GM12878 (cell line): ENCODE data around the gene KIF25. TPM values are rescaled to one million over a fixed set of nuclear protein-coding genes. Genes with fewer than 3 reads are reported as not detected.

Source experiments
- ATAC-seq: fragments of 200-7000 bp; cut with Tn5 transposase; 3 replicates; pipeline ENCODE4 v1.9.1; 2020; ENCODE audit warnings: mild to moderate bottlenecking, moderate library complexity
- BruUV-seq: library from RNA; stranded (reverse); fragments of 400-500 nt; replicated peaks from 2 replicates; lab custom pipeline; 2021; lab: Mats Ljungman, UMichigan
- CTCF ChIA-PET: fragments of 300-600 bp; sonication (Branson Sonifier 250); formaldehyde crosslinking; extraction: SDS; loops from one replicate; lab custom pipeline; 2021; ENCODE audit warnings: inconsistent platforms; lab: Yijun Ruan, JAX
- POLR2A ChIA-PET: fragments of 350-600 bp; formaldehyde crosslinking; extraction: SDS; loops from one replicate; lab custom pipeline; 2021; ENCODE audit warnings: inconsistent platforms; lab: Charles Lee
- RAD21 ChIA-PET: fragments of 300-600 bp; sonication (Branson Sonifier 250); formaldehyde crosslinking; loops from one replicate; lab custom pipeline; 2023; ENCODE audit warnings: antibody characterized with exemption; ENCODE audit not compliant: unreplicated experiment; lab: Charles Lee
- SMC1A ChIA-PET: fragments of 300-600 bp; sonication (Branson Sonifier 250); formaldehyde crosslinking; loops from one replicate; lab custom pipeline; 2023; ENCODE audit not compliant: unreplicated experiment, uncharacterized antibody; lab: Charles Lee
- DNase-seq: peaks from one replicate; pipeline ENCODE4 v3.0.0-alpha.2; 2011; ENCODE audit warnings: low read depth, low spot score
- FAIRE-seq: peaks from 3 replicates; lab custom pipeline; 2011; peaks lifted over from hg19 to GRCh38; lab: Jason Lieb, UNC
- H2AFZ ChIP-seq: 2 replicates; pipeline ENCODE4 v1.6.0; 2011; ENCODE audit warnings: low read depth, low read length, control low read depth; ENCODE audit not compliant: control insufficient read depth
- H3K27ac ChIP-seq: 2 replicates; pipeline ENCODE4 v1.5.1; 2011; ENCODE audit warnings: control low read depth; ENCODE audit not compliant: control insufficient read depth, insufficient read depth
- H3K27me3 ChIP-seq, 2 experiments: replicated peaks in 1 of 2; 2 replicates each; pipeline versions ENCODE4 v1.6.0 to v1.6.1; 2011; ENCODE audit warnings: low read length in 1 of 2; ENCODE audit not compliant: control insufficient read depth in 2 of 2, insufficient read depth in 2 of 2
- H3K36me3 ChIP-seq, 2 experiments: 2 replicates each; pipeline ENCODE4 v1.5.1; 2011; ENCODE audit warnings: low read length in 1 of 2; ENCODE audit not compliant: control insufficient read depth in 2 of 2, insufficient read depth in 2 of 2
- H3K4me1 ChIP-seq: 2 replicates; pipeline ENCODE4 v1.6.1; 2011; ENCODE audit warnings: mild to moderate bottlenecking, low read length, moderate library complexity, mixed read lengths; ENCODE audit not compliant: control insufficient read depth, insufficient read depth
- H3K4me2 ChIP-seq: 2 replicates; pipeline ENCODE4 v1.6.0; 2011; ENCODE audit warnings: control low read depth; ENCODE audit not compliant: control insufficient read depth, insufficient read depth
- H3K4me3 ChIP-seq: fragments of 200-600 bp; sonication (generic); 2 replicates; pipeline ENCODE4 v1.5.1; 2016
- H3K79me2 ChIP-seq: 2 replicates; pipeline ENCODE4 v1.6.0; 2011; ENCODE audit warnings: low read length; ENCODE audit not compliant: control insufficient read depth, insufficient read depth
- H3K9ac ChIP-seq: 2 replicates; pipeline ENCODE4 v1.8.0; 2011; ENCODE audit warnings: low read length, control low read depth, mixed read lengths; ENCODE audit not compliant: control insufficient read depth, insufficient read depth
- H3K9me3 ChIP-seq: replicated peaks from 3 replicates; pipeline ENCODE4 v1.5.1; 2011; ENCODE audit warnings: mild to moderate bottlenecking, low read length; ENCODE audit not compliant: control insufficient read depth, insufficient read depth
- H4K20me1 ChIP-seq: 2 replicates; pipeline ENCODE4 v1.6.0; 2011; ENCODE audit not compliant: control insufficient read depth, insufficient read depth
- ETV6 ChIP-seq, 2 experiments: fragments of 450-650 bp in 1 of 2; IDR thresholded peaks in 1 of 2; conservative IDR thresholded peaks in 1 of 2; 2 replicates each; pipeline ENCODE4 v1.6.1; 2014; ENCODE audit warnings: antibody characterized with exemption in 1 of 2, borderline replicate concordance in 1 of 2, low read depth in 1 of 2, mild to moderate bottlenecking in 1 of 2, moderate library complexity in 1 of 2
- KDM1A ChIP-seq: fragments of 200-600 bp; sonication (generic); IDR thresholded peaks from 2 replicates; pipeline ENCODE4 v1.6.1; 2016; ENCODE audit warnings: borderline replicate concordance
- MTA2 ChIP-seq: fragments of 450-650 bp; IDR thresholded peaks from 2 replicates; pipeline ENCODE4 v1.6.1; 2016; ENCODE audit warnings: low read depth, mild to moderate bottlenecking, moderate library complexity
- NFYB ChIP-seq: IDR thresholded peaks from 2 replicates; pipeline ENCODE4 v1.6.1; 2011; ENCODE audit warnings: low read depth, mild to moderate bottlenecking, low read length, improper control_type of control experiment, moderate library complexity; ENCODE audit not compliant: insufficient read depth
- RBBP5 ChIP-seq: fragments of 200-600 bp; sonication (generic); conservative IDR thresholded peaks from 2 replicates; pipeline ENCODE4 v1.6.1; 2016
- SMAD1 ChIP-seq: fragments of 450-650 bp; IDR thresholded peaks from 2 replicates; pipeline ENCODE4 v1.6.1; 2018; ENCODE audit warnings: mild to moderate bottlenecking, low read depth; ENCODE audit not compliant: partially characterized antibody
- SUZ12 ChIP-seq: fragments of 200-600 bp; sonication (generic); IDR thresholded peaks from one replicate; pipeline ENCODE4 v1.6.1; 2018; ENCODE audit warnings: antibody characterized with exemption, mild to moderate bottlenecking; ENCODE audit not compliant: unreplicated experiment
- TBL1XR1 ChIP-seq: IDR thresholded peaks from 2 replicates; pipeline ENCODE4 v1.6.1; 2012; ENCODE audit warnings: low read depth, low read length, improper control_type of control experiment
- ZBTB40 ChIP-seq: fragments of 450-650 bp; IDR thresholded peaks from 2 replicates; pipeline ENCODE4 v1.6.1; 2016; ENCODE audit warnings: mild to moderate bottlenecking, moderate library complexity, borderline replicate concordance
- WGBS: methylation state at CpG from one replicate; pipeline ENCODE4 v1.1.6; 2016; ENCODE audit warnings: low lambda C conversion rate; ENCODE audit not compliant: insufficient replicate concordance, insufficient coverage; ENCODE audit errors: missing lambda C conversion rate; 5-methylcytosine and 5-hydroxymethylcytosine counted together
- in situ Hi-C: fragments of 300-500 bp; cut with MboI; formaldehyde crosslinking; loops from 9 replicates; pipeline ENCODE4 v1.14.3; 2018; ENCODE audit warnings: mixed read lengths
- intact Hi-C: fragments of 100-400 bp; cut with micrococcal nuclease; formaldehyde crosslinking; loops from one replicate; pipeline ENCODE4 v1.14.2; 2022; ENCODE audit not compliant: unreplicated experiment
- polyA plus RNA-seq, 11 experiments: library from polyadenylated mRNA; depleted of rRNA in 4 of 11; unstranded in 6 of 11; stranded (reverse) in 5 of 11; fragments of >200 nt; fragmentation: Nextera tagmentation in 4 of 11; fragmentation: Illumina TruSeq in 1 of 11; extraction: Ambion mirVana in 4 of 11; extraction: Trizol in 1 of 11; gene quantifications; 1 replicate in 1 of 11; 2 replicates in 10 of 11; pipeline versions ENCODE4 v1.2.1 to v1.2.3, GENCODE V29; 2011 to 2016; ENCODE audit warnings: inconsistent platforms in 2 of 11, missing spikeins in 2 of 11, low read depth in 1 of 11
- total RNA-seq, 4 experiments: library from RNA; depleted of rRNA in 3 of 4; stranded (reverse); fragments of >200 nt in 3 of 4; fragmentation: Illumina TruSeq in 1 of 4; extraction: Trizol in 1 of 4; gene quantifications; 2 replicates each; pipeline versions ENCODE4 v1.2.1 to v1.2.3, GENCODE V29; 2013 to 2021
- TF ChIP-seq, protein P1 (sequence below), 3 experiments: IDR thresholded peaks in 2 of 3; conservative IDR thresholded peaks in 1 of 3; 2 replicates each; pipeline ENCODE4 v1.5.1; 2011; ENCODE audit warnings: low read depth in 3 of 3, low read length in 3 of 3, mild to moderate bottlenecking in 3 of 3, control low read depth in 2 of 3, moderate library complexity in 2 of 3, inconsistent platforms in 1 of 3, mixed read lengths in 1 of 3; ENCODE audit not compliant: control insufficient read depth in 2 of 3, insufficient read depth in 1 of 3; ENCODE audit errors: extremely low read depth in 1 of 3

Gene KIF25
- total and polyA plus RNA-seq, 10 of the 15 experiments (the other 5 are each of a cell fraction or from before 2014, with no cell fraction given) = not detected

DNA sequence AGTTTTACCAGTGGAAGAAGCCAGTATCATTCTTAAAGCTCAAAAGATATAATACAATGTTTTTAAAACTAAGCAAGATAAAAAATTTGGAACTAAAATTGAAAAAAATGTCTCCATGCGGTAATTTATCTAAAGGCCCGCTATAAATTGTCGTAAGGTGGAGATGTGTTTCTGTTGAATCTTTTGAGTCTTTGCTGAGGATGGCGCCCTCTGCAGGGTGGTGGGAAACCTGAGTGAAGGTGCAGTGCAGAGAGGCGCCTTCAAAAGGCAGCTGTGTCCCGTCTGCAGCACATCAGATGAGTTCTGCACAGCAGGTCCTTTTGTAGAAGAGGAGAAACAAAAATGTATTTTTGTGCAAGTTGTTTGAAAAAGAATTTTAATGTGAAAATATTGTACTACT, 29.4 kb upstream of the KIF25 start:
- Histone ChIP-seq H3K4me2 (no peak overlapping the region), H3K27ac (no peak overlapping the region), H3K9me3 (no peaks in the 10 kb centered on the region), H2AFZ (no peak overlapping the region), H3K9ac (no peak overlapping the region), H3K36me3 (peaks cover 2 to 10% of the 10 kb centered on the region in 2 experiments; a peak in 3 of 4 replicates), H4K20me1 (no peaks in the 10 kb centered on the region), H3K27me3 (no peaks in the 10 kb centered on the region), H3K79me2 (no peaks in the 10 kb centered on the region), H3K4me1 (no peaks in the 10 kb centered on the region), H3K4me3 (no peak overlapping the region)
- TF ChIP-seq, protein P1, sequence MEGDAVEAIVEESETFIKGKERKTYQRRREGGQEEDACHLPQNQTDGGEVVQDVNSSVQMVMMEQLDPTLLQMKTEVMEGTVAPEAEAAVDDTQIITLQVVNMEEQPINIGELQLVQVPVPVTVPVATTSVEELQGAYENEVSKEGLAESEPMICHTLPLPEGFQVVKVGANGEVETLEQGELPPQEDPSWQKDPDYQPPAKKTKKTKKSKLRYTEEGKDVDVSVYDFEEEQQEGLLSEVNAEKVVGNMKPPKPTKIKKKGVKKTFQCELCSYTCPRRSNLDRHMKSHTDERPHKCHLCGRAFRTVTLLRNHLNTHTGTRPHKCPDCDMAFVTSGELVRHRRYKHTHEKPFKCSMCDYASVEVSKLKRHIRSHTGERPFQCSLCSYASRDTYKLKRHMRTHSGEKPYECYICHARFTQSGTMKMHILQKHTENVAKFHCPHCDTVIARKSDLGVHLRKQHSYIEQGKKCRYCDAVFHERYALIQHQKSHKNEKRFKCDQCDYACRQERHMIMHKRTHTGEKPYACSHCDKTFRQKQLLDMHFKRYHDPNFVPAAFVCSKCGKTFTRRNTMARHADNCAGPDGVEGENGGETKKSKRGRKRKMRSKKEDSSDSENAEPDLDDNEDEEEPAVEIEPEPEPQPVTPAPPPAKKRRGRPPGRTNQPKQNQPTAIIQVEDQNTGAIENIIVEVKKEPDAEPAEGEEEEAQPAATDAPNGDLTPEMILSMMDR (IDR thresholded peaks at IDR 0.05 in 2 of 3, conservative IDR thresholded peaks at IDR 0.05 in 1 of 3; ENCODE audit: control insufficient read depth in 2 of 3, extremely low read depth in 1 of 3, insufficient read depth in 1 of 3, low read depth in 3 of 3, low read length in 3 of 3) = peak in 2 of 3 experiments; percentile 28 to 37; a peak in 4 of 6 replicates
- TF ChIP-seq RBBP5 = no peak
- intact Hi-C loops = no loop called here
- SMC1A ChIA-PET = no interaction called here
- peak; percentile 38; the same call in 2 of the 3 replicates for ATAC-seq
- no TSS peak for BruUV-seq
- in situ Hi-C loops = no loop called here
- POLR2A ChIA-PET = no interaction called here
- 84% methylated on average over 6 of the region's 6 CpGs for WGBS
- DNase-seq = no peak
- no peak for FAIRE-seq
- RAD21 ChIA-PET = interaction anchor here (0.7 kb wide), 1 partner anchor 57 kb away, joined by 3 read pairs; no protein-coding TSS in a partner anchor
- CTCF ChIA-PET = interaction anchor here (0.9 to 1.5 kb wide), 3 partner anchors 15 to 506 kb away, joined by 3 to 5 read pairs (median 3); no protein-coding TSS in a partner anchor

DNA sequence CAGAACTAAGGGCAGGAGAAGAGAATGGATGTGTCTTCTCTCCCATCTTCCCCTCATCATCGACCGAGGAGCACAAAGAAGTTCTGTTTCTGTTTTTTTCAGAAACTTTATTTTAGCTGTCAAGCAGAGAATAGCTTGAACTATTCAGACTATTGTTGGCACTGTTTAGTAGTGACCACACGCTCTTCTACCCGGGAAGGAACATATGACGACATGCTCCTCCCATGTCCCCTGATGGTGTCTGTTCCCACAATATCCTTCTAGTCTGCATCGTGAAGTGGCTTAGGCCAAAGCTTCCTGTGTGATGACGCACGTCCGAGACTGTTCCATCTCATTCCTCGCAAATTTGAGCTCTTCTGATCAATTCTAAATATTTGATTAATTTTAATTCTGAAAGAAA, 27.2 kb upstream of the KIF25 start:
- no peak for FAIRE-seq
- no peak overlapping the region for H3K27ac ChIP-seq
- in situ Hi-C loops (no loop called here), intact Hi-C loops (no loop called here)
- ChIA-PET SMC1A (interaction anchor here (0.6 to 1.4 kb wide), 2 partner anchors 15 to 25 kb away, joined by 3 to 4 read pairs; no protein-coding TSS in a partner anchor), POLR2A (no interaction called here), CTCF (interaction anchor here (0.6 kb wide), 2 partner anchors 10 to 696 kb away, joined by 3 read pairs; no protein-coding TSS in a partner anchor), RAD21 (no interaction called here)
- no peak for DNase-seq
- H3K79me2 ChIP-seq = no peaks in the 10 kb centered on the region
- no peaks in the 10 kb centered on the region for H4K20me1 ChIP-seq
- no peak overlapping the region for H3K4me2 ChIP-seq
- no peaks in the 10 kb centered on the region for H3K9me3 ChIP-seq
- no TSS peak for BruUV-seq
- WGBS = 92% methylated on average over 10 of the region's 10 CpGs
- peaks cover 2 to 5% of the 10 kb centered on the region in 2 experiments; a peak in 3 of 4 replicates for H3K36me3 ChIP-seq
- no peaks in the 10 kb centered on the region for H3K27me3 ChIP-seq
- H3K4me1 ChIP-seq = no peaks in the 10 kb centered on the region
- ATAC-seq = no peak
- H3K4me3 ChIP-seq = no peak overlapping the region
- no peak overlapping the region for H3K9ac ChIP-seq
- no peak overlapping the region for H2AFZ ChIP-seq
- TF ChIP-seq KDM1A (no peak), TBL1XR1 (no peak), MTA2 (no peak), ZBTB40 (no peak), ETV6 (conservative IDR thresholded peaks at IDR 0.05 in 1 of 2, IDR thresholded peaks at IDR 0.05 in 1 of 2; ENCODE audit: borderline replicate concordance in 1 of 2, low read depth in 1 of 2) (no peak), SUZ12 (no peak), SMAD1 (no peak), NFYB (no peak)
